Endothelial cell of umbilical vein (primary cell): Measurements from ENCODE around the gene AFG1L. TPM values are rescaled to one million over a fixed set of nuclear protein-coding genes. Genes with fewer than 3 reads are reported as not detected.

ENCODE experiments used
- BruUV-seq: library from RNA; stranded (reverse); fragments of 400-500 nt; replicated peaks from 2 replicates; lab custom pipeline; 2021; lab: Mats Ljungman, UMichigan
- CTCF ChIA-PET: fragments of 300-600, 350-600 bp; sonication (Branson Sonifier 250); formaldehyde crosslinking; loops from one replicate; lab custom pipeline; 2021; ENCODE audit warnings: antibody characterized with exemption, inconsistent platforms; lab: Charles Lee
- POLR2A ChIA-PET: fragments of 300-600, 350-600 bp; sonication (Branson Sonifier 250); formaldehyde crosslinking; loops from one replicate; lab custom pipeline; 2021; ENCODE audit warnings: antibody characterized with exemption, inconsistent platforms; lab: Charles Lee
- DNase-seq: peaks from one replicate; pipeline ENCODE4 v3.0.0-alpha.2; 2011; ENCODE audit warnings: low read depth, low spot score
- FAIRE-seq: peaks from 2 replicates; lab custom pipeline; 2011; peaks lifted over from hg19 to GRCh38; lab: Jason Lieb, UNC
- H2AFZ ChIP-seq: 2 replicates; pipeline ENCODE4 v1.6.0; 2012; ENCODE audit warnings: low read depth, low read length, control low read depth, inconsistent platforms
- H3K27ac ChIP-seq: 2 replicates; pipeline ENCODE4 v1.5.1; 2011; ENCODE audit warnings: low read depth, mild to moderate bottlenecking, control low read depth, low read length, moderate library complexity; ENCODE audit not compliant: insufficient read depth
- H3K27me3 ChIP-seq, 2 experiments: 2 replicates each; pipeline versions ENCODE4 v1.6.0 to v1.6.1; 2011; ENCODE audit warnings: low read length in 2 of 2, mixed read lengths in 1 of 2; ENCODE audit not compliant: control insufficient read depth in 2 of 2, insufficient read depth in 2 of 2
- H3K36me3 ChIP-seq, 2 experiments: 2 replicates in 1 of 2; 3 replicates in 1 of 2; pipeline ENCODE4 v1.5.1; 2011; ENCODE audit warnings: low read length in 2 of 2, mild to moderate bottlenecking in 1 of 2, moderate library complexity in 1 of 2; ENCODE audit not compliant: control insufficient read depth in 2 of 2, insufficient read depth in 2 of 2; ENCODE audit errors: extremely low read depth in 1 of 2
- H3K4me1 ChIP-seq: 3 replicates; pipeline ENCODE4 v1.5.1; 2011; ENCODE audit warnings: mild to moderate bottlenecking, low read length; ENCODE audit not compliant: control insufficient read depth, insufficient read depth; ENCODE audit errors: extremely low read depth
- H3K4me2 ChIP-seq: 2 replicates; pipeline ENCODE4 v1.6.1; 2011; ENCODE audit warnings: low read length, control low read depth, mixed read lengths; ENCODE audit not compliant: insufficient read depth
- H3K4me3 ChIP-seq, 3 experiments: fragments of 200-600 bp in 1 of 3; sonication (generic), shearing (Covaris generic) in 1 of 3; replicated peaks in 1 of 3; 2 replicates each; pipeline ENCODE4 v1.5.1; 2011 to 2016; ENCODE audit warnings: control low read depth in 3 of 3, low read length in 3 of 3, mild to moderate bottlenecking in 2 of 3, inconsistent platforms in 1 of 3, low read depth in 1 of 3, moderate library complexity in 1 of 3; ENCODE audit not compliant: insufficient read depth in 1 of 3
- H3K79me2 ChIP-seq: 2 replicates; pipeline ENCODE4 v1.6.0; 2012; ENCODE audit warnings: low read length, inconsistent platforms; ENCODE audit not compliant: control insufficient read depth, insufficient read depth
- H3K9ac ChIP-seq: replicated peaks from 2 replicates; pipeline ENCODE3; 2011; ENCODE audit warnings: low read length, control low read depth; ENCODE audit not compliant: insufficient read depth; ENCODE audit errors: extremely low read depth
- H3K9me1 ChIP-seq: replicated peaks from 3 replicates; pipeline ENCODE4 v1.6.0; 2011; ENCODE audit warnings: mild to moderate bottlenecking, low read length; ENCODE audit not compliant: control insufficient read depth, insufficient read depth; ENCODE audit errors: extremely low read depth
- H3K9me3 ChIP-seq: replicated peaks from 2 replicates; pipeline ENCODE4 v1.5.1; 2012; ENCODE audit warnings: low read length, inconsistent platforms; ENCODE audit not compliant: control insufficient read depth, insufficient read depth
- H4K20me1 ChIP-seq: replicated peaks from 2 replicates; pipeline ENCODE3; 2011; ENCODE audit warnings: mild to moderate bottlenecking, low read length; ENCODE audit not compliant: control insufficient read depth, insufficient read depth; ENCODE audit errors: extremely low read depth
- CTCF ChIP-seq, 2 donors: IDR thresholded peaks; 1 replicate in 1 of 2; 2 replicates in 1 of 2; pipeline ENCODE4 v1.5.1; 2011; ENCODE audit warnings: low read length in 2 of 2, mild to moderate bottlenecking in 2 of 2, moderate library complexity in 2 of 2, control low read depth in 1 of 2, inconsistent platforms in 1 of 2, low read depth in 1 of 2; ENCODE audit not compliant: insufficient read depth in 1 of 2; ENCODE audit errors: extremely low read depth in 1 of 2
- EZH2 ChIP-seq: IDR thresholded peaks from 2 replicates; pipeline ENCODE4 v1.6.1; 2012; ENCODE audit warnings: borderline replicate concordance, low read depth, mild to moderate bottlenecking, moderate library complexity, low read length, inconsistent platforms; ENCODE audit not compliant: severe bottlenecking
- FOS ChIP-seq: IDR thresholded peaks from 2 replicates; pipeline ENCODE4 v1.6.1; 2011; ENCODE audit warnings: mild to moderate bottlenecking, low read length, moderate library complexity, borderline replicate concordance; ENCODE audit not compliant: insufficient read depth
- GATA2 ChIP-seq: IDR thresholded peaks from 2 replicates; pipeline ENCODE4 v1.7.0; 2011; ENCODE audit warnings: low read depth, mild to moderate bottlenecking, moderate library complexity, mixed read lengths, low read length; ENCODE audit not compliant: insufficient read length, insufficient read depth
- JUN ChIP-seq: IDR thresholded peaks from 2 replicates; pipeline ENCODE4 v1.6.1; 2011; ENCODE audit warnings: borderline replicate concordance, low read depth; ENCODE audit not compliant: insufficient read length, insufficient read depth
- MYC ChIP-seq: IDR thresholded peaks from one replicate; pipeline ENCODE4 v1.6.1; 2011; ENCODE audit warnings: mild to moderate bottlenecking, low read depth, low read length
- POLR2A ChIP-seq: IDR thresholded peaks from 2 replicates; pipeline ENCODE4 v1.6.1; 2012; ENCODE audit warnings: low read depth, mild to moderate bottlenecking, control low read depth, low read length
- POLR2AphosphoS5 ChIP-seq: IDR thresholded peaks from 2 replicates; pipeline ENCODE4 v1.6.1; 2012; ENCODE audit warnings: low read depth, mild to moderate bottlenecking, control low read depth, low read length, moderate library complexity; ENCODE audit not compliant: insufficient read depth
- dilution Hi-C: fragments of 300-500 bp; cut with MboI; formaldehyde crosslinking; loops from one replicate; pipeline ENCODE4 v1.15.0; 2019; ENCODE audit warnings: low sequenced_read_pairs; ENCODE audit not compliant: extremely low pct_ligation_motif_present
- intact Hi-C: fragments of 100-400 bp; cut with micrococcal nuclease; formaldehyde crosslinking; loops from one replicate; pipeline ENCODE4 v1.10.0; 2022
- polyA plus RNA-seq, 4 experiments: library from polyadenylated mRNA; depleted of rRNA in 3 of 4; stranded (reverse) in 3 of 4; unstranded in 1 of 4; fragments of >200 nt; gene quantifications; 2 replicates each; pipeline versions ENCODE4 v1.2.1 to v1.2.3, GENCODE V29; 2011 to 2012; ENCODE audit warnings: missing spikeins in 1 of 4
- total RNA-seq: library from RNA; stranded (reverse); gene quantifications from 2 replicates; pipeline ENCODE4 v1.2.3, GENCODE V29; 2021
- TF ChIP-seq, protein P1 (sequence below): IDR thresholded peaks from 2 replicates; pipeline ENCODE4 v1.6.1; 2011; ENCODE audit not compliant: insufficient read depth, insufficient read length

Gene AFG1L
- total and polyA plus RNA-seq, 2 donors (not counting 3 experiments of a cell fraction or from before 2014, with no cell fraction given), result 1.0 to 6.2 TPM

- H3K27me3 ChIP-seq, result no peaks in the 10 kb centered on the region
- H3K27ac ChIP-seq, result no peak overlapping the region
- dilution Hi-C loops, result no loop called here
- H3K79me2 ChIP-seq, result peaks cover 21% of the 10 kb centered on the region
- DNase-seq, result no peak
- no peaks in the 10 kb centered on the region for H3K36me3 ChIP-seq
- ChIA-PET CTCF (interaction anchor here (1.4 to 8.4 kb wide), 2 partner anchors 229 to 234 kb away, joined by 3 to 95 read pairs; no protein-coding TSS in a partner anchor), POLR2A (no interaction called here)
- BruUV-seq, result no TSS peak
- no peak overlapping the region for H3K4me2 ChIP-seq
- H3K9me1 ChIP-seq, result no peaks in the 10 kb centered on the region
- no peak for FAIRE-seq
- TF ChIP-seq POLR2AphosphoS5 (no peak), GATA2 (no peak), JUN (no peak), CTCF (IDR thresholded peaks at IDR 0.05; ENCODE audit: extremely low read depth in 1 of 2, insufficient read depth in 1 of 2, low read depth in 1 of 2, low read length in 2 of 2) (no peak), EZH2 (no peak), MYC (no peak), FOS (no peak), POLR2A (no peak)
- TF ChIP-seq, protein P1, sequence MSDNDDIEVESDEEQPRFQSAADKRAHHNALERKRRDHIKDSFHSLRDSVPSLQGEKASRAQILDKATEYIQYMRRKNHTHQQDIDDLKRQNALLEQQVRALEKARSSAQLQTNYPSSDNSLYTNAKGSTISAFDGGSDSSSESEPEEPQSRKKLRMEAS, result no peak
- H2AFZ ChIP-seq, result no peak overlapping the region
- no peaks in the 10 kb centered on the region for H3K9me3 ChIP-seq
- intact Hi-C loops, result loop anchor here (5.0 kb wide), 1 partner anchor 106 kb away; no protein-coding TSS in a partner anchor
- H3K4me3 ChIP-seq, result no peak overlapping the region
- H4K20me1 ChIP-seq, result no peaks in the 10 kb centered on the region
- no peak overlapping the region for H3K9ac ChIP-seq
- peaks cover 14% of the 10 kb centered on the region for H3K4me1 ChIP-seq
These were observed 31.5 kb upstream of the AFG1L start for GRCh38 chr6:108263371-108263770.
